HuH-7.5 (cell line): Measurements from ENCODE around the gene N4BP2.
"Not testable (repeated sequence)": the region's sequence is repeated elsewhere in the genome, so short reads cannot be mapped to it uniquely, and the experiment has no call there.

ENCODE experiments used
- DNase-seq: peaks from one replicate; pipeline ENCODE4 v3.0.0; 2011; ENCODE audit warnings: low spot score

The N4BP2 gene

DNA sequence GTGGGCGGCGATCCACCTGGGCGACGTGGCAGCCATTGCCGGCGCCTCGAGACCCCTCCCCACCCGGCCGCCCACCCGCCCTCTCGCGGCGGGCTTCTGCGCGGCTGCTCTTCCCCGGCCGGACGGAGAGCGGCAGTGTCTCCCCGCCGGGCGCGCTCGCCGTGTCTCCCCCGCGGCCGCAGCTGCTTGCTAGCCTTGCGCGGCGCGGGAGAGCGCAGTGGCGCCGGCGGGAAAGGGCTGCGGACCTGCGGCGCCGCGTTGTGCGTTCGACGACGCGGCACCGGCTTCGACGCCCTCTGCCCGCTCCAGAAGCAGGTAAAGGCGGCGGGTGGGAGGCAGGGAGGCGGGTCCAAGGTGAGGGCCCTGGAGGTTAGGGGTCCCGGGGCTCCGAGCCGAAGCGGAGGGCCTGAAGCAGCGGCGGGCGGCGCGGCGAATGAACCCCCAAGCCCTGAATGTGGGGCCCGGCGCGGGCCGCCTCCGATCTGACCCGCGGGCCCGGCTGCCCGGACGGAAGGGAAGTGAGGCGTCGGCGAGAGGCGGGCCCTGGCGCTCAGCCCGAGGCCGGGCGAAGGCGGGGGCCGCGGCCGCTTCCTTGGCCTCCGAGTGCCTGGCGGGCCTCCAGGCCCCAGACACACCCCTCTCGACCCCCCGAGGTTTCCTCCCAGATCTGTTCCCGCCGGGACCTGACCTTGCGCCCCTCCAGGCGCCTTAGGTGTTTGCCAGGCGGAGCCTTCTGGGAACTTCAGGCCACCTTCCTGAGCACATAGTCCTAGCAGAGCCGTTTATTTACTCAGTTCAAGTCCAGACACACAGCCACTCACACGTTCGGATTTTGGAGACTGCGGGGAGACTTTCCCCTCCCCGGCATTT lies at the start of gene N4BP2:
N4BP2 (plus strand) TSS at position 135 of the 870 bp plus-strand sequence. CDS start 40,491 bp downstream, outside the sequence.
- DNase-seq, result peak; percentile 55

DNA sequence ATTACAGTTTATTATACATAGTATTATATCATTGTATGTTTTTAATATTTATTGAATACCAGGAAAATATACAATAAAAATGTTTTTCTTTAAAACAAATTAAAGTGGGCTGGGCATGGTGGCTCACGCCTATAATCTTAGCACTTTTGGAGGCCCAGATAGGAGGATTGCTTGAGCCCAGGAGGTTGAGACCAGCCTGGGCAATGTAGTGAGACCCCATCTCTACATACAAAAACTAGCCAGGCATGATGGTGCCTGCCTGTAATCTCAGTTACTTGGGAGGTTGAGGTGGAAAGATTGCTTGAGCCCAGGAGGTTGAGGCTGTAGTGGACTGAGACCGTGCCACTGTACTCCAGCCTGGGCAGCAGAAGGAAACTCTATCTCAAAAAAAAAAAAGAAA lies 40.6 kb upstream of the N4BP2 start:
- DNase-seq, result no peak

DNA sequence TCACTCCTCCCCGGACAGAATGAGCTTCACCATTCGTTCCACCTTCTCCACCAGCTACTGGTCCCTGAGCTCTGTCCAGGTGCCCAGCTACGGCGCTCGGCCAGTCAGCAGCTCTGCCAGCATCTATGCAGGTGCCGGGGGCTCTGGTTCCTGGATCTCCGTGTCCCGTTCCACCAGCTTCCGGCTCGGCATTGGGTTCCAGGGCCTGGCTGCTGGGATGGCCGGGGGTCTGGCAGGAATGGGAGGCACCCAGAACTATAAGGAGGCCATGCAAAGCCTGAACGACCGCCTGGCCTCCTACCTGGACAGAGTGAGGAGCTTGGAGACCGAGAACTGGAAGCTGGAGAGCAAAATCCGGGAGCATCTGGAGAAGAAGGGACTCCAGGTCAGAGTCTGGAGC lies 36.4 kb upstream of the N4BP2 start:
- DNase-seq, result no peak

DNA sequence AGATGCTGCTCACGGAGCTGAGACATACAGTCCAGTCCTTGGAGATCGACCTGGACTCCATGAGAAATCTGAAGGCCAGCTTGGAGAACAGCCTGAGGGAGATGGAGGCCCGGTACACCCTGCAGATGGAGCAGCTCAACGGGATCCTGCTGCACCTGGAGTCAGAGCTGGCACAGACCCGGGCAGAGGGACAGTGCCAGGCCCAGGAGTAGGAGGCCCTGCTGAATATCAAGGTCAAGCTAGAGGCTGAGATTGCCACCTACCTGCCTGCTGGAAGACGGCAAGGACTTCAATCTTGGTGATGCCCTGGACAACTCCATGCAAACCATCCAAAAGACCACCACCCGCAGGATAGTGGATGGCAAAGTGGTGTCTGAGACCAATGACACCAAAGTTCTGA lies 35.5 kb upstream of the N4BP2 start:
- not testable (repeated sequence) for DNase-seq

DNA sequence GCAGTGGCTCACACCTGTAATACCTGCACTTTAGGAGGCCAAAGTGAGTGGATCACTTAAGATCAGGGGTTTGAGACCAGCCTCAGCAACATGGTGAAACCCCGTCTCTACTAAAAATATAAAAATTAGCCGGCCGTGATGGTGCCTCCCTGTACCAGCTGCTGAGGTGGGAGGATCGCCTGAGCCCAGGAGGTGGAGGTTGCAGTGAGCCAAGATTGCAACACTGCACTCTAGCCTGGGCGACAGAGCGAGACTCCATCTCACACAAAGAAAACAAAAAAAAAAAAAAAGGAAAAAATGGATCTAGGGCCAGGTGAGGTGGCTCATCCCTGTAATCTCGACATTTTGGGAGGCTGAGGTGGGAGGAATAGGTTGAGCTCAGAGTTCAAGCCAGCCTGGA lies 32.6 kb upstream of the N4BP2 start:
- not testable (repeated sequence) for DNase-seq

DNA sequence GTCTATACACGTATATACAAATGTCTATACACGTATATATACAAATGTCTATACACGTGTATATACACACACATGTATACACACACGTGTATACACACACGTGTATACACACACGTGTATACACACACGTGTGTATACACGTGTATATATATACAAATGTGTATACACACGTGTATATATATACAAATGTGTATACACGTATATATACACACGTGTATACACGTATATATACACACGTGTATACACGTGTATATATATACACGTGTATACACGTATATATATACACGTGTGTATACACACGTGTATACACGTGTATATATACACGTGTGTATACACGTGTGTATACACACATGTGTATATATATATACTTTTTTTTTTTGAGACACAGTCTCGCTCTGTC lies 23.9 kb upstream of the N4BP2 start:
- no peak for DNase-seq

GRCh38 chr4:40033613-40034012 lies 23.0 kb upstream of the N4BP2 start:
- DNase-seq, result no peak

DNA sequence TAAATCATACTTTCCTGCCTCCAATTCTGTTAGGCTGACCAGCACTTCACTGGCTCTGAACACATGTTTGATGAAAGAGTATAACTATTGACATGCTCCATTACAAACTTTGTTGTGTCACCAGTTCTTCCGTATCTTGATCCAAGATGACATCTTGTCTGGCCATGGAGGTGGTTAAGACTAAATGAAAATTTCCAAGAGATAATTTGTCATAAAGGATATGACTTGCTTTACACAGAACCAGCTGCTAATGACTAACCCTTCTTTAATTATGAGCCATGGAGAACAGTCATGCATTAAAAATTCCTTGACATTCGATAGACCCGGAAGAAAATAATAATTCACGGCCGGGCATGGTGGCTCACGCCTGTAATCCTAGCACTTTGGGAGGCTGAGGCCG lies 17.7 kb upstream of the N4BP2 start:
- DNase-seq, result no peak

GRCh38 chr4:40040908-40041307 lies 15.7 kb upstream of the N4BP2 start:
- DNase-seq, result no peak

DNA sequence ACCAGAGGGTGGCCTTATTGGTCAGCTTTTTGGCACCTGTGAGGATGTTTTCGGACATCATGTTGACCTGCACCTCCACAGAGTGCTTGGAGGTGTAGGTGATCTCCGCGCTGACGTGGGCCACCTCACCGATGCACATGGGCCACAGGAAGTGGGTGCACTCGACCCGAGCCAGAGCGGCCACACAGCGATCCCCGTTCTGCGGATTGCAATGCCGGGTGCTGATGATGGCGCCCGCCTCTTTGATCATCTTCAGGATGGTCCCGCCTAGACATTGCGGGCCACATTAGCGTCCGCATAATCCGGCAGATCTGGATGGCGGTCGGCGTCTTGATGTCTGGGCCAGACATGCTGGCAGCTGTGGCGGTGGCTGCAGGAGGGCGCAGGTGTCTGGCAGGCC lies 12.9 kb upstream of the N4BP2 start:
- no peak for DNase-seq

GRCh38 chr4:40046311-40046980 lies 10.2 kb upstream of the N4BP2 start:
- peak; percentile 62 for DNase-seq

DNA sequence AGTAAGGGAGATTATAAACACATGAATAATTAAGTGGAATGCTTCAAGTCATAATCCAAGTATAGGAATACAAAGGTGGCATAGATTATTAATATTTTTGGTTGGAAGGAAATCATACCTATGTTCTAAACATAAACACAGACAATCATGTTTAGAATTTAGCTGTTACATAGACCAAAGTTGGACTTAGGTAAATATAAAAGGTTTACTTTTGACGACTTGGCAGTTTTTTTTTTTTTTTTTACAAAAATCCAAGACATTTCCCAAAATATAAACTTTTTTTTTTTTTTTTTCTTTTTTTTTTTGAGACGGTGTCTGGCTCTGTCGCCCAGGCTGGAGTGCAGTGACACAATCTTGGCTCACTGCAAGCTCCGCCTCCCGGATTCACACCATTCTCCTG lies 3.5 kb upstream of the N4BP2 start:
- DNase-seq, result no peak

DNA sequence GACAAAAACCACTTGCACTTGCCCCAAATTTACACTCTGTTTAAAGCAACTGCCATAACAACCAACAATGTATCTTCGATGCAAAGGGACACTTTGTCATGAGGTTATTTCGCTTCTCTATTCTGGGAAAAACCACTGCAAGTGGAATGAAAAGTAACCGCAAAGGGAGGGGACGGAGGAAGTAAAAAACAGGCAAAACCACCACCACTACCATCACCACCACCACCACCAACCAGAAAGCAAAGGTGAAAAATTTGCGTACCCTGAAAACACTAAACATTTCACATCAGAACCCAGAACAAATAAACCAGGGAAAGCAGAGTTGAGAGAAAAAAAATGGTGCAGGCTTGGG lies 1.2 kb upstream of the N4BP2 start:
- no peak for DNase-seq

DNA sequence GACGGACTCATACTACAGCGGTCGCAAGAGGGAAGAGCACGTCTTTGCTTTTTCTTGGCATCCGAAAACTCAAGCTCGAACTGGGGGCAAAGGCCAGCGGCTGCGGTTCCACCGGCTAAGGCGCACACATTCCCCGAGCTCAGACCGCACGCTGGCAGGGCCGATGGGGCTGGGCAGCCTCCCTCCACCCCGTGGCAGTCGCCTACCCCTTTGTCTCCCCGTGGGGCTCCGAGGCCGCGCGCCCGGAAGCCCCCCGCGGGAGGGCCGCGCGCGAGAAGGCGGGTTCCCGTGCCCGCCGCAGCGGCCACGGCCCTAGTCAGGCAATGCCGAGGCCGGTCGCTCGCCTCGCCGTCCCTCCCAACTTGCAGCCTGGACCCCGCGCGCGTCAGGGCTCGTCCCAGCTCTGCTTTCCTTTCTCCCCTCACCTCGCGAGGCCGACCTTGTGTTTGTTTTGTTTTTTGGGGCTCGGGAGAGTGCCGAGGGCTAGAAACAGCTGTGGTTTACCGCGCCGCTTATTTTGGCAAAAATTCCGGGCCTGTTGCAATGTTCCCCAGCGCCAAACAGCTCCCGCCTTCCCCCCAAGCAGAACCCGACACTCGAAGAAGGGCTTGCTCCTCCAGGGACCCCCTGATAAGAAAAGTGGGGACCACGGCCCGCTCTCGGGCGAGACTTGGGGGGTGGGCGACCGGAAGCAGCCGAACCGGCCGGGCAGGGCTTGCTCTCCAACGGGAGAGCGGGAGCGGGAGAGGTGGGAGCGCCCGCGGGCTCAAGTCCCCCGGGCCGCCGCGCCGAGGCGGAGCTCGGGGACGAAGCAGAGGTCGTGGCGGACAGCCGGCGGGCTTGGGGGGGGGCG lies 561 bp upstream of the N4BP2 start:
- peak; percentile 48 for DNase-seq

- DNase-seq, result peak; percentile 84
These were observed 989 bp downstream of the N4BP2 start for GRCh38 chr4:40057586-40058091.

- no peak for DNase-seq
These were observed 1.5 kb downstream of the N4BP2 start for GRCh38 chr4:40058121-40058520.

- no peak for DNase-seq
These were observed 2.2 kb downstream of the N4BP2 start for GRCh38 chr4:40058854-40059253.

GRCh38 chr4:40059362-40059761 lies 2.7 kb downstream of the N4BP2 start:
- DNase-seq, result no peak

- DNase-seq, result no peak
These were observed 8.4 kb downstream of the N4BP2 start for GRCh38 chr4:40065010-40065409.

- no peak for DNase-seq
These were observed 10.0 kb downstream of the N4BP2 start for GRCh38 chr4:40066651-40067050.

GRCh38 chr4:40070387-40070786 lies 13.7 kb downstream of the N4BP2 start:
- no peak for DNase-seq

DNA sequence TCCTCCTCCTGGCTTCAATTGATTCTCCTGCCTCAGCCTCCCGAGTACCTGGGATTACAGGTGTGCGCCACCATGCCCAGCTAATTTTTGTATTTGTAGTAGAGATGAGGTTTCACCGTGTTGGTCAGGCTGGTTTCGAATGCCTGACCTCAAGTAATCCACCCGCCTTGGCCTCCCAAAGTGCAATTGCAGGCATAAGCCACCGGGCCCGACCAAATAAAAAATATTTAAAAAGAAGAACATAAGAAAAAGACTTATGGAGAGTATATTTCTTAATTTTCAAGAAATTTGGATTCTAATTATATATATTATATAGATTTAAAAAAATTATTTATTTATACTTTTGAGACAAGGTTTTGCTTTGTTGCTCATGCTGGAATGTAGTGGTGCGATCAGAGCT lies 29.8 kb downstream of the N4BP2 start:
- DNase-seq, result no peak
